SU-DHL-6 (cell line): ENCODE data around the gene AADACL2.

Experiments used
- EZH2phosphoT487 ChIP-seq: fragments of 200-600 bp; sonication (generic), shearing (Covaris generic); conservative IDR thresholded peaks from 2 replicates; pipeline ENCODE4 v1.6.1; 2018; ENCODE audit warnings: mild to moderate bottlenecking, antibody characterized with exemption, low read length, moderate library complexity, mixed read lengths
- TF ChIP-seq, protein P1 (sequence below): fragments of 200-600 bp; sonication (generic); IDR thresholded peaks from one replicate; pipeline ENCODE4 v1.5.1; 2017; ENCODE audit warnings: antibody characterized with exemption, mild to moderate bottlenecking, low read length, moderate library complexity; ENCODE audit not compliant: insufficient read depth, poor library complexity, severe bottlenecking

DNA sequence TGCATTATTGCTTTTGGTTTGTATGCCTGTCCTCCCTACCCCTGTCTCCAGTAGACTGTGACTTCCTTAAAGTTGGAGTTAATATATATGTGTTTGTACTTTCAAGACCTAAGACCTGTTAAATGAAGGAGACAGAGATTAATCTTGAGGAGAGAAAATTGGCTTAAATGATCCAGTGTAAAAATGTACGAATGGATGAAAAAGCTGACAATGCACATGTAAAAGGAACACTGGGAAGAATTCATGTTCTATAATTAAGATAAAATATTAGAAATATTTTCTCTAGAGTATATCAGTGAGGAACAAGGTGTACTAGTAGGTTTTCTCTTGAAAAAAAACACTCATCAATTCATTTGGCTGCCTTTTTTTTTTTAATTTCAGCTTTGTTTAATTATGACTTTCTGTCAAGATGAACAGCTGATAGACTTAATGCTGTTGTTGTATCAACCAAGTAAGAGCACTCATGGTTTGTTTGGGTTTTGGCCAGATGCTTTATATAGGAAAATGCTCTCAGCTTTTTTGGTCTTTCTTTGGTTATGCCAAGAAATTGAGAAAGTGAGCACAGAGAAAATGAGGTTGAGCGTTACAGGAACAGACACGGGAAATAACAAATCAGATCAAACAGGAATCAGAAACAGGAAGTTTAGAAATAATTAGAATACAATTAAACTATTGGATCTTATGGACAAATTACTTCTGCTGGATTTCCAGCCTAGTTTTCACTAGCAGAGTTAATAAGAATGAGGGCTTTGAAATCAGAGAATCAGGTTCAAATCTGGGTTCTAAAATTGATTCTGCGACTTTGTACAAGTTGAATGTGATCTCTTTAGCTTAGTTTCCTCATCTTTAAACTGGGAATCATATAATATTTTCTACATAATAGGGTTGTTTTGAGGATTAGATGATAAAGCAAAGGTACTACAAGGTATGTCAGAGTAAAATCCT is 41.9 kb downstream of the AADACL2 start:
- TF ChIP-seq, protein P1, sequence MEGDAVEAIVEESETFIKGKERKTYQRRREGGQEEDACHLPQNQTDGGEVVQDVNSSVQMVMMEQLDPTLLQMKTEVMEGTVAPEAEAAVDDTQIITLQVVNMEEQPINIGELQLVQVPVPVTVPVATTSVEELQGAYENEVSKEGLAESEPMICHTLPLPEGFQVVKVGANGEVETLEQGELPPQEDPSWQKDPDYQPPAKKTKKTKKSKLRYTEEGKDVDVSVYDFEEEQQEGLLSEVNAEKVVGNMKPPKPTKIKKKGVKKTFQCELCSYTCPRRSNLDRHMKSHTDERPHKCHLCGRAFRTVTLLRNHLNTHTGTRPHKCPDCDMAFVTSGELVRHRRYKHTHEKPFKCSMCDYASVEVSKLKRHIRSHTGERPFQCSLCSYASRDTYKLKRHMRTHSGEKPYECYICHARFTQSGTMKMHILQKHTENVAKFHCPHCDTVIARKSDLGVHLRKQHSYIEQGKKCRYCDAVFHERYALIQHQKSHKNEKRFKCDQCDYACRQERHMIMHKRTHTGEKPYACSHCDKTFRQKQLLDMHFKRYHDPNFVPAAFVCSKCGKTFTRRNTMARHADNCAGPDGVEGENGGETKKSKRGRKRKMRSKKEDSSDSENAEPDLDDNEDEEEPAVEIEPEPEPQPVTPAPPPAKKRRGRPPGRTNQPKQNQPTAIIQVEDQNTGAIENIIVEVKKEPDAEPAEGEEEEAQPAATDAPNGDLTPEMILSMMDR = no peak
- TF ChIP-seq EZH2phosphoT487 = no peak
